ENCODE measurements around the gene PLXNA4. TPM values are rescaled to one million over a fixed set of nuclear protein-coding genes. Genes with fewer than 3 reads are reported as not detected.

PLXNA4 gene
- total and polyA plus RNA-seq, 8 donors: 0.19 to 1.6 (median 0.47) TPM

- WGBS, 2 donors: 69 to 76% methylated on average over 4 of the region's 4 CpGs
- Histone ChIP-seq H3K4me3 (no peak overlapping the region), H3K27ac (no peak overlapping the region), H3K27me3 (no peaks in the 10 kb centered on the region), H3K4me1 (no peaks in the 10 kb centered on the region), H3K9me3 (no peaks in the 10 kb centered on the region), H3K36me3 (no peaks in the 10 kb centered on the region)
- intact Hi-C loops (cut with DNase I): no loop called here
- TF ChIP-seq, protein P1, sequence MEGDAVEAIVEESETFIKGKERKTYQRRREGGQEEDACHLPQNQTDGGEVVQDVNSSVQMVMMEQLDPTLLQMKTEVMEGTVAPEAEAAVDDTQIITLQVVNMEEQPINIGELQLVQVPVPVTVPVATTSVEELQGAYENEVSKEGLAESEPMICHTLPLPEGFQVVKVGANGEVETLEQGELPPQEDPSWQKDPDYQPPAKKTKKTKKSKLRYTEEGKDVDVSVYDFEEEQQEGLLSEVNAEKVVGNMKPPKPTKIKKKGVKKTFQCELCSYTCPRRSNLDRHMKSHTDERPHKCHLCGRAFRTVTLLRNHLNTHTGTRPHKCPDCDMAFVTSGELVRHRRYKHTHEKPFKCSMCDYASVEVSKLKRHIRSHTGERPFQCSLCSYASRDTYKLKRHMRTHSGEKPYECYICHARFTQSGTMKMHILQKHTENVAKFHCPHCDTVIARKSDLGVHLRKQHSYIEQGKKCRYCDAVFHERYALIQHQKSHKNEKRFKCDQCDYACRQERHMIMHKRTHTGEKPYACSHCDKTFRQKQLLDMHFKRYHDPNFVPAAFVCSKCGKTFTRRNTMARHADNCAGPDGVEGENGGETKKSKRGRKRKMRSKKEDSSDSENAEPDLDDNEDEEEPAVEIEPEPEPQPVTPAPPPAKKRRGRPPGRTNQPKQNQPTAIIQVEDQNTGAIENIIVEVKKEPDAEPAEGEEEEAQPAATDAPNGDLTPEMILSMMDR (IDR thresholded peaks at IDR 0.05): no peak
- ATAC-seq (no peak), DNase-seq (no peak), FAIRE-seq (no peak)
Observed at GRCh38 chr7:132509643-132510042, 66.6 kb downstream of the PLXNA4 start.

DNA sequence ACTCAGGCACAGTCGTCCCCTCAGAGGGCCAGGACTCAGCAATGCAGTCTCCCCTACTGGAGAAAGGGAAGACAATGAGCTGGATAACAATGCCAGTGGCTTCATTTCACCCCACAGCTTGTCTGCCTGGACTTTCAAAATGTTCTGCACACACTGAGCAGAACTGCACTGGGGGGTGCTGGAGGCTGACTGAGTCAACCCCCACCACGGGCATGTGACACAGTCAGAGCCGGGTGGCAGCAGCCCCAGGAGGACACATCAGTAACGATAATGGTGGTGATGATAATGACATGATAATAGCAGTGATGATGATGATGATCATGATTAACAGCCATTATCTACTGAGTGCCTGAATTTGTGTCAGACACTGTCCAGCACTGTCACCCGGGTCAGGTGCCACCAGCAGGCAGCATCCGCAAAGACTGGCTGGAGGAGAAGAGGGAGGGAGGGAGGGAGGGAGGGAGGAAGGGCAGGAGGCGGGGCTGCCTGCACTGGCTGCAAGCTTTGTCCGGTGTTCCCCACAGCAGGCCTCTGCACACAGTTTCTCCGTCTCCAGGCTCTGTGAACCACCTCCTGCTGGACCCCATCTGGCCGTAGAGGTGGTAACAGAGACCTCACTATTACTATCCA, 67.4 kb downstream of the PLXNA4 start:
- no peak for FAIRE-seq
- Histone ChIP-seq H3K27ac (no peak overlapping the region), H3K27me3 (no peaks in the 10 kb centered on the region), H3K36me3 (no peaks in the 10 kb centered on the region), H3K4me3 (no peak overlapping the region), H3K9me3 (no peaks in the 10 kb centered on the region), H3K4me1 (no peaks in the 10 kb centered on the region)
- WGBS, 2 donors: 38 to 47% methylated on average over 9 to 10 of the region's 10 CpGs
- TF ChIP-seq, protein P1 (IDR thresholded peaks at IDR 0.05): no peak
- no peak for DNase-seq
- ATAC-seq: peak in 1 of 4 donors; percentile 18
- intact Hi-C loops (cut with DNase I): no loop called here

DNA sequence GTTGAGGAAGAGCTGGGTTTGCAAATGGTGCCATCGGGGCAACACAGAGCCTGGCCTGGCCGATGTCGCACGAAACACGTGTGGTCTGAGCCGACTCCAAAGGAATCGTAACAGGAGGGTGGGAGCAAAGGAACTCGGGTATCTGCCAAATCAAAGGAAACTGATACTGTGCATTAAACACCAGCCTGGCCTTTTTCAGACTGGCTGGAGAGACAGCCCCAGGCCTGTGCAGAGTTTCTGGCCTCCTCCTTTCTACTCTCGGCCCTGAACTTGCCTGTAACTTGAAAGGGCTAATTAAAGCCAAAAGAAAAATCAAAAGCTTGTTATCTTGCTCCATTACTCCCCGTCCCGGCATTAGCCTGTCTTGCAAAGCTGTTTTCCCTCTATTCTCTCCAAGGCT, 71.4 kb downstream of the PLXNA4 start:
- FAIRE-seq (no peak), ATAC-seq (no peak), DNase-seq (no peak)
- H3K36me3 ChIP-seq: no peaks in the 10 kb centered on the region
- H3K27me3 ChIP-seq: no peaks in the 10 kb centered on the region
- no peak overlapping the region for H3K27ac ChIP-seq
- 68 to 78% methylated on average over 11 of the region's 11 CpGs for WGBS, 2 donors
- intact Hi-C loops (cut with DNase I): no loop called here
- no peak overlapping the region for H3K4me3 ChIP-seq
- TF ChIP-seq, protein P1 (IDR thresholded peaks at IDR 0.05): no peak
- H3K9me3 ChIP-seq: no peaks in the 10 kb centered on the region
- H3K4me1 ChIP-seq: no peaks in the 10 kb centered on the region

GRCh38 chr7:132504071-132504470, 72.2 kb downstream of the PLXNA4 start:
- TF ChIP-seq, protein P1 (IDR thresholded peaks at IDR 0.05): no peak
- no peaks in the 10 kb centered on the region for H3K36me3 ChIP-seq
- H3K27ac ChIP-seq: no peak overlapping the region
- intact Hi-C loops (cut with DNase I): no loop called here
- FAIRE-seq (no peak), DNase-seq (no peak), ATAC-seq (no peak)
- no peak overlapping the region for H3K4me3 ChIP-seq
- 76 to 80% methylated on average over 5 of the region's 5 CpGs for WGBS, 2 donors
- H3K4me1 ChIP-seq: no peaks in the 10 kb centered on the region
- no peaks in the 10 kb centered on the region for H3K27me3 ChIP-seq
- H3K9me3 ChIP-seq: no peaks in the 10 kb centered on the region

DNA sequence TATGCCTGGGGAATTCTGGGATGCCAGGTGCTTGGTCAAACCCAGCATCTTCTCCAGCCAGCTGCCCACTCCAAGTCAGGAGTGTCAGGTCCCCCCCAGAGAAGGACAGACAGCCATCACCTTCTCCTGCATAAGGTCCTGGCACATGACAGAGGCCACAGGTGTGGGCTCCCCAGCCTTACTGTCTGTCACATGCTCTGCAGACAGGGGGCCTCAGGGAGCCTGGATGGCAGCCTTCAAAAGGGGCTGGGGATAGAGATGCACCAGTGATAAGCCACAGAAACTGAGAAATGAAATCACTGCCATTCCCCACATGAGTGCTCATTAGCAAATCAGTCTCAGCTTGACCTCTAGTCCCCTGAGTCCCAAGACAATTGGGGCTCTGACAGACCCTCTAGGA, 72.9 kb downstream of the PLXNA4 start:
- FAIRE-seq: no peak
- Histone ChIP-seq H3K9me3 (no peaks in the 10 kb centered on the region), H3K27me3 (no peaks in the 10 kb centered on the region), H3K4me1 (no peaks in the 10 kb centered on the region), H3K27ac (no peak overlapping the region), H3K4me3 (no peak overlapping the region), H3K36me3 (no peaks in the 10 kb centered on the region)
- no peak for ATAC-seq
- TF ChIP-seq, protein P1 (IDR thresholded peaks at IDR 0.05): no peak
- intact Hi-C loops (cut with DNase I): no loop called here
- no peak for DNase-seq

Data from pancreas (tissue), 10 donors.